MCF 10A (cell line): ENCODE data around the gene NIPA2. TPM values are rescaled to one million over a fixed set of nuclear protein-coding genes. Genes with fewer than 3 reads are reported as not detected.

Experiments
- BruUV-seq: library from RNA; stranded (reverse); fragments of 400-500 nt; replicated peaks from 2 replicates; lab custom pipeline; 2021; lab: Mats Ljungman, UMichigan
- CTCF ChIA-PET: fragments of 300-600 bp; sonication (Branson Sonifier 250); formaldehyde crosslinking; extraction: SDS; loops from one replicate; lab custom pipeline; 2021; ENCODE audit warnings: antibody characterized with exemption, inconsistent platforms; lab: Yijun Ruan, JAX
- POLR2A ChIA-PET: fragments of 300-600, 350-650 bp; sonication (Branson Sonifier 250); formaldehyde crosslinking; extraction: SDS; loops from one replicate; lab custom pipeline; 2020; ENCODE audit warnings: antibody characterized with exemption, inconsistent platforms; lab: Yijun Ruan, JAX
- DNase-seq: peaks from one replicate; pipeline ENCODE4 v3.0.0-alpha.2; 2018; ENCODE audit not compliant: unreplicated experiment
- H3K27ac Mint-ChIP-seq: one replicate; pipeline ENCODE4 v1.8.0; 2022; ENCODE audit warnings: mild to moderate bottlenecking, low read depth, mixed read lengths; ENCODE audit not compliant: unreplicated experiment
- H3K27me3 Mint-ChIP-seq: one replicate; pipeline ENCODE4 v1.8.0; 2022; ENCODE audit warnings: mixed read lengths; ENCODE audit not compliant: insufficient read depth, unreplicated experiment
- H3K36me3 Mint-ChIP-seq: one replicate; pipeline ENCODE4 v1.8.0; 2022; ENCODE audit warnings: mild to moderate bottlenecking, moderate library complexity, mixed read lengths; ENCODE audit not compliant: insufficient read depth, unreplicated experiment
- H3K4me1 Mint-ChIP-seq: one replicate; pipeline ENCODE4 v1.8.0; 2022; ENCODE audit warnings: mixed read lengths; ENCODE audit not compliant: insufficient read depth, unreplicated experiment
- H3K4me3 Mint-ChIP-seq: one replicate; pipeline ENCODE4 v1.8.0; 2022; ENCODE audit warnings: mild to moderate bottlenecking, moderate library complexity, mixed read lengths; ENCODE audit not compliant: unreplicated experiment
- H3K9me3 Mint-ChIP-seq: one replicate; pipeline ENCODE4 v1.8.0; 2022; ENCODE audit warnings: mixed read lengths; ENCODE audit not compliant: unreplicated experiment
- CTCF ChIP-seq: fragments of 200-600 bp; IDR thresholded peaks from one replicate; pipeline ENCODE4 v1.8.0; 2022; ENCODE audit warnings: antibody characterized with exemption, mild to moderate bottlenecking; ENCODE audit not compliant: unreplicated experiment
- intact Hi-C: fragments of 100-400 bp; cut with micrococcal nuclease; formaldehyde crosslinking; loops from 2 replicates; pipeline ENCODE4 v1.14.1; 2022
- total RNA-seq: library from RNA; stranded (reverse); gene quantifications from 2 replicates; pipeline ENCODE4 v1.2.3, GENCODE V29; 2022

NIPA2 gene
- total RNA-seq, 1 experiment from 2014 or later, result 51.9 TPM

DNA sequence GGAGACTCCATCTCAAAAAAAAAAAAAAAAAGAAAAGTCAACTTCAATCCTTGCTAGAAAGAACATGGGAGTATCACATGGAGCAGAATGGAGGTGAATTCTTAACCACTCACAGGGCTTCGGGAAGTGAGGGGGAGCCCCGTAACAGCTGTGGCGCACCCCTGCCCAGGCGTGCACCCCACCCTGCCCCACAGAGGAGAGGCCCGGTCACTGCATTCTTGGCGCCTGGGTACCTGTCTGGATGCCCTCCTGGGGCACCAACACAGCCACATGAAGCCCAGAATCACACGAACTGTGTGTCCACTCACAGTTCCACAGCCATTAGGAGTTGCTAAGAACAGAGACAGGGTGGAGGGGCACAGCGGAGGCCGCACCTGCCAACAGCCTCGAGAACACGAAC lies 51.8 kb downstream of the NIPA2 start:
- POLR2A ChIA-PET, result no interaction called here
- H3K9me3 Mint-ChIP-seq, result no peaks in the 10 kb centered on the region
- no TSS peak for BruUV-seq
- H3K27ac Mint-ChIP-seq, result no peak overlapping the region
- no peak for TF ChIP-seq CTCF
- H3K4me3 Mint-ChIP-seq, result no peak overlapping the region
- H3K4me1 Mint-ChIP-seq, result peaks cover 17% of the 10 kb centered on the region
- H3K36me3 Mint-ChIP-seq, result peaks cover 79% of the 10 kb centered on the region
- no peaks in the 10 kb centered on the region for H3K27me3 Mint-ChIP-seq
- CTCF ChIA-PET, result no interaction called here
- intact Hi-C loops, result no loop called here
- no peak for DNase-seq

DNA sequence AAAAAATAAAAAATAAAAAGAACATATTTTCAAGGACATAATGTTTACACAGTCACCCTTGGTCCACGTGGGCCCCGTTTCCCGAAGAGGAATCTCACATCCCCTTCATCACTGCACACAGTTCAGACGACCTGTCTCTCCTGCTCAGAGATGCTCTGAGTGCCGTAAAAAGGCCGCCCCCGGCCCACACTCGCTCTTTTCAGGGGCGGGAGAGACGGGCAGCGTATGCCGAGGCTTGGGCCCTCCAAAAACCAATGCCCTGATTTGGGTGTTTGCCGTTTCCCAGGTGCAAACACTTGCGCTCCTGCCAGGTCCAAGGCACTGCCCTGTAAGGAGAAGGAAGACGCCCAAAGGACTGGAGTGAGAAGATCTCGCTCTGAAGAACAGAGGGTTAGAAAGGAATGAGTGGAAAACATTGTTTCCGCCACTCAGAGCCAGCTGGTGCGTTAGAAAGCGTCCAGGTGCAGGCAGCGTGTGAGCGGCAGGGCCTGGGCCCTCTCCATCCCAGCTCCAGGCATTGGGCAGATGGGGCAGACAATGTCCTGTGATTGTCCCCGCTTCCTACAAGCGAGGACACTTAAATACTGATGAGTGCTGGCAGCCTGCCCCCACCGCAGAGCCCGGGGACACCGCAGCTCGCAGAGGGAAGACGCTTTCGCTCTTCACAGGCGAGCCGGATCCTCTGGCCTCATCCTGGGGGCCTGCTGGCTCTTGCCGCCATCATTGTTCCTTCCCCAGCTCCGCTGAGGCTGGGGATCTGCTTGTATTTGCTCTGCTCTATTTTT lies 53.2 kb downstream of the NIPA2 start:
- peaks cover 82% of the 10 kb centered on the region for H3K36me3 Mint-ChIP-seq
- H3K27ac Mint-ChIP-seq, result no peak overlapping the region
- H3K27me3 Mint-ChIP-seq, result no peaks in the 10 kb centered on the region
- H3K4me3 Mint-ChIP-seq, result no peak overlapping the region
- intact Hi-C loops, result no loop called here
- H3K9me3 Mint-ChIP-seq, result no peaks in the 10 kb centered on the region
- no peak for TF ChIP-seq CTCF
- CTCF ChIA-PET, result interaction anchor here (1.0 kb wide), 1 partner anchor 184 kb away, joined by 3 read pairs; no protein-coding TSS in a partner anchor
- POLR2A ChIA-PET, result no interaction called here
- BruUV-seq, result no TSS peak
- no peak for DNase-seq
- peaks cover 29% of the 10 kb centered on the region for H3K4me1 Mint-ChIP-seq

DNA sequence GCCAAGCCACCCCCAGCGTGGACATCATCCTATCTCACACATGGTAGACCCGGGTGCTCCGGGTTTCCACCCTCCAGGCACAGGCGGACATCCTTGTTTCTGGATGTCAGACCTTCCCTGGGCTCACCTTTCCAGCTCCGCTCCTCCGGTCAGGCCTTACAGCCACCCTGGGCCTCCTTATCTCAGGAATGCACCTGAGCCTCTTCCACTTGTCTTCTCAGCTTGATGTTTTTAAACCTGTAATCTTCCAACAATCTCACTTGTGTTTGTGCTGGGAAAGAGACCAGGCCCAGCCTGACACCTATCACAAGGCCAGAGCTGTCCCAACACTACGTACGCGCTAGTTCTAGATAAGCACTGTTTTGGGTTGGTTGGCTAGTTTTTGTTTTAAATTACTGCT lies 53.9 kb downstream of the NIPA2 start:
- intact Hi-C loops, result no loop called here
- POLR2A ChIA-PET, result interaction anchor here (0.5 kb wide), 1 partner anchor 514 kb away, joined by 3 read pairs; no protein-coding TSS in a partner anchor
- H3K27me3 Mint-ChIP-seq, result no peaks in the 10 kb centered on the region
- TF ChIP-seq CTCF, result no peak
- H3K27ac Mint-ChIP-seq, result no peak overlapping the region
- no TSS peak for BruUV-seq
- peaks cover 25% of the 10 kb centered on the region for H3K4me1 Mint-ChIP-seq
- H3K9me3 Mint-ChIP-seq, result no peaks in the 10 kb centered on the region
- CTCF ChIA-PET, result interaction anchor here (0.7 to 1.0 kb wide), 2 partner anchors 25 to 183 kb away, joined by 3 to 4 read pairs; no protein-coding TSS in a partner anchor
- no peak overlapping the region for H3K4me3 Mint-ChIP-seq
- peaks cover 82% of the 10 kb centered on the region for H3K36me3 Mint-ChIP-seq
- no peak for DNase-seq

- peak overlapping the region; percentile 2 for H3K27ac Mint-ChIP-seq
- POLR2A ChIA-PET, result interaction anchor here (0.5 kb wide), 1 partner anchor 514 kb away, joined by 3 read pairs; no protein-coding TSS in a partner anchor
- H3K4me3 Mint-ChIP-seq, result no peak overlapping the region
- TF ChIP-seq CTCF, result no peak
- BruUV-seq, result no TSS peak
- intact Hi-C loops, result no loop called here
- H3K9me3 Mint-ChIP-seq, result no peaks in the 10 kb centered on the region
- no peaks in the 10 kb centered on the region for H3K27me3 Mint-ChIP-seq
- CTCF ChIA-PET, result no interaction called here
- DNase-seq, result no peak
- H3K36me3 Mint-ChIP-seq, result peaks cover 77% of the 10 kb centered on the region
- peaks cover 18% of the 10 kb centered on the region for H3K4me1 Mint-ChIP-seq
Measured at GRCh38 chr15:22893081-22893480, 54.6 kb downstream of the NIPA2 start.
